Hepatocyte (in vitro differentiated cells): ENCODE measurements around the gene TMIE.

Source experiments
- EZH2phosphoT487 ChIP-seq: fragments of 200-600 bp; sonication (generic); IDR thresholded peaks from one replicate; pipeline ENCODE4 v1.6.1; 2018; ENCODE audit warnings: antibody characterized with exemption, mild to moderate bottlenecking, low read depth, moderate library complexity; ENCODE audit not compliant: unreplicated experiment, severe bottlenecking
- TF ChIP-seq, protein P1 (sequence below): fragments of 200-600 bp; sonication (generic); IDR thresholded peaks from 2 replicates; pipeline ENCODE4 v1.5.1; 2016; ENCODE audit warnings: antibody characterized with exemption, mild to moderate bottlenecking; ENCODE audit not compliant: poor library complexity

DNA sequence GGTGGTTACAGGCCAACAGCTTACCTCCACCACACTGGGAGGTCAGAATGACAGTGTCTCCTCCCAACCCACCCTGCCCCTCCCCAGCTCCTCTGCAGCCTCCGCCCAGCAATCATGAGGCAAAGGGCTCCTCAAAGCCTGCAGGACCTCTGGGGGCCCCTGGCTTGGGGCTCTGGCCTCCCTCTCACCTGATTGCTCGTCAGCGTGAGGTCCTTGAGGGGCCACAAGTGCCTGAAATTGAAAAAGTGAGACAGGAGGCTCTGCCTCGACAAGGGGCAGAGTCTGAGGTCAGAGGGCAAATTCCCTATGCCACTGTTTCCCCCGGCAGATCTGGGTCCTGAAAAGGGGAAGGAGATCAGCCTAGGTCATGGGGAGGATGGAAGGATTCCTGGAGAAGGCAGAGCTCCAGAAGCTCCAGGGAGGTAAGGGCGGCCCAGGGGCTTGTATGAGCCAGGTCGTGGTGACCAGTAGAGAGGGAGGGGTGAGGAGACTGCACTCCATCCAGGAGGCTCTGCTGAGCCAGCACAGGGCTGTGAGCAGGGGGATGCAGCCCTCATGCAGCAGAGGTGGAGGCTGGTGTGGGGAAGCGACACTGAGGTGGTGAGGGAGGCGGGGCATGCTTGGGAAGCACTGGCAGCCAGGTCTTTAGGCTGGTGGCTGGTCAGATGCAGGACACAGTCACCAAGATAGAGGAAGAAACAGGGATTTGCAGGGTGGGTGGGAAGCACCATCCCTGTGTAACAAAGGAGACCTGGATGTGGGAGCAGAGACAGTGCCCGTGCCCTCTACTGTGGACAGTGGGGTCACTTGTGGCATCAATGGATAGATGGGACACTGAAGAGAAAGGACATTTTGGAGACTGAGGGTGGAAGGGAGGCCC, 27.8 kb upstream of the TMIE start:
- TF ChIP-seq EZH2phosphoT487, result no peak
- TF ChIP-seq, protein P1, sequence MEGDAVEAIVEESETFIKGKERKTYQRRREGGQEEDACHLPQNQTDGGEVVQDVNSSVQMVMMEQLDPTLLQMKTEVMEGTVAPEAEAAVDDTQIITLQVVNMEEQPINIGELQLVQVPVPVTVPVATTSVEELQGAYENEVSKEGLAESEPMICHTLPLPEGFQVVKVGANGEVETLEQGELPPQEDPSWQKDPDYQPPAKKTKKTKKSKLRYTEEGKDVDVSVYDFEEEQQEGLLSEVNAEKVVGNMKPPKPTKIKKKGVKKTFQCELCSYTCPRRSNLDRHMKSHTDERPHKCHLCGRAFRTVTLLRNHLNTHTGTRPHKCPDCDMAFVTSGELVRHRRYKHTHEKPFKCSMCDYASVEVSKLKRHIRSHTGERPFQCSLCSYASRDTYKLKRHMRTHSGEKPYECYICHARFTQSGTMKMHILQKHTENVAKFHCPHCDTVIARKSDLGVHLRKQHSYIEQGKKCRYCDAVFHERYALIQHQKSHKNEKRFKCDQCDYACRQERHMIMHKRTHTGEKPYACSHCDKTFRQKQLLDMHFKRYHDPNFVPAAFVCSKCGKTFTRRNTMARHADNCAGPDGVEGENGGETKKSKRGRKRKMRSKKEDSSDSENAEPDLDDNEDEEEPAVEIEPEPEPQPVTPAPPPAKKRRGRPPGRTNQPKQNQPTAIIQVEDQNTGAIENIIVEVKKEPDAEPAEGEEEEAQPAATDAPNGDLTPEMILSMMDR, result no peak
